NOMO-1 treated with DMSO at 0.1 percent for 48 hours (cell line): ENCODE data around the gene MBTPS1.
"Not testable (repeated sequence)": the region's sequence is repeated elsewhere in the genome, so short reads cannot be mapped to it uniquely, and the experiment has no call there.

ENCODE experiments used
- DNase-seq: peaks from one replicate; lab custom pipeline; 2025; ENCODE audit not compliant: unreplicated experiment; lab: John Stamatoyannopoulos, UW

The MBTPS1 gene

DNA sequence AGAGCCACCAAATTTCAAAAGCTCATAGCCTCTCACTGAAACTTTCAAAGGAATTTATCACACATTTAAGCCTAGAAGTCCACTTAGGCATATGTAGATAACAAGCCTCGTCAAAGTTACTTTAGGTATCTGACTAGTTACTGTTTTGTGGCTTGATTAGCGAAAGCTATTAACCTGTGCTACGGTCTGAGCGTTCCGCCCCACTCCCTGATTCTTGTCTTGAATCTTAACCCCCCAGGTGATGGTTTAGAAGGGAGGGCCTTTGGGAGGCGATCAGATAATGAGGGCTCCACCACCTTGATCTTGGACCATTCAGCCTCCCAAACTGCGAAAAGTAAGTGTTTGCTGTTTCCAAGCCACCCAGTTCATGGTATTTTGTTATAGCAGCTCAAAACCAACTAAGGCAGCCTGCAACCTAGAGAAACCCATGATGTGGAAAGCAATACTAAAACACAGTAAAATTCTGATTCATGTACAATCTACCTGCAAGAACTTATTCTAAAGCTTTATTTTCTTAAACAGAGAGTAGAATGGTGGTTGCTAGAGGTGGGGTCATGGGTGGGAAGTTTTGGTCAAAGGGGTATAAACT, 21.1 kb upstream of the MBTPS1 start:
- no peak for DNase-seq

DNA sequence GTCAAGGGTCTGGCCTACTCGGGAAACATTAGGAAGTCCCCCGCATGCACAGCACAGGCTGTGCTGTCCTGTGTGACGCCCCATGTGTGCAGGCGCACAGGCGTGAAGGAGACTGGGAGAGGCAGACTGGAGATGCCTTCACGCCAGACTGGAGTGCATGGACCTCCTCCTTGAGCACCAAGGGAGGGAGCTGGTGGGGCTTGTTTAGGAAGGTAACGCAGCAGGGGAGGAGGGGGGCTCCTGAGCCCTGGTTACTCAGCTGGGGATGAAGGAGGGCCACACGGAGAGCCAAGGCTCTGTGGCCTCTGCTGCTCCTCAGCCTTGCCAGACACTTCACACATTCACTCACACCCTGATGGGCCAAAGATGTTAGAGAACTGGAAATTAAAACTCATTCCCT, 20.5 kb upstream of the MBTPS1 start:
- DNase-seq = no peak

DNA sequence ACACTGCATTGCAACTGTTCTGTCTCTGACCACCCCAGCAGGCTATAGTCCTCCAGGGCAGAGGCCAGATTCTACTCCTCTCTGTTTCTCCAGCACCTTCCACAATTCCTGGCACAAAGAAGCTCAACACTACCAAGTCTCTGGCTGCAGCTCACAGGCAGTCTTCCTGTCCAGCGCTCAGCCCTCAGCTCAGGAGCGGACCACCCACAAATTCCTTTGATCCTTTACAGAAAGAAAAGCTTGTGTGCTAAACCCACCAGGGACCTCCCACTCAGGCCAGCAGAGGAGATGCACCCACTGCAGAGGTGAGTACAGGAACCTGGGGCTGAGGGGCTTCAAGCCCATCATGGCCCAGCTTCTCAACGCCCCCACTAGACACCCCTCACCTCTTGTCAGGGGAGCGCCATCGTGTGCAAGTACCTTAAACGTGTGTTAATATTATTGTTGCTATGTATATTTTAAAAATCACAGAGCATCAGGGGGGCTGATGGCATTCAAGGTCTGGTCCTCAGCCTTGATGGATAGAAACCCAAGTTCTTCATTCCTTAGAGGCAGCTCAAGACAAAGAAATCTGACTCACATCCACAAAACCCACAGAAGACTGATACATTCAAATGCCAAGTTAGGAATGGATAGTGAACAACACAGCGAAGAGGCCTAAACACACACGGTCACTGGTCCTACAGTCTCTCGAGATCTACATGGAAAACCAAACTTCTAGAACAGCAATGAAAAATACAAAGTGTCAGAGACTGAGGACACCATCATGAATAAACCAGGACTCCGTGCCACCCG, 19.8 kb upstream of the MBTPS1 start:
- DNase-seq = no peak

DNA sequence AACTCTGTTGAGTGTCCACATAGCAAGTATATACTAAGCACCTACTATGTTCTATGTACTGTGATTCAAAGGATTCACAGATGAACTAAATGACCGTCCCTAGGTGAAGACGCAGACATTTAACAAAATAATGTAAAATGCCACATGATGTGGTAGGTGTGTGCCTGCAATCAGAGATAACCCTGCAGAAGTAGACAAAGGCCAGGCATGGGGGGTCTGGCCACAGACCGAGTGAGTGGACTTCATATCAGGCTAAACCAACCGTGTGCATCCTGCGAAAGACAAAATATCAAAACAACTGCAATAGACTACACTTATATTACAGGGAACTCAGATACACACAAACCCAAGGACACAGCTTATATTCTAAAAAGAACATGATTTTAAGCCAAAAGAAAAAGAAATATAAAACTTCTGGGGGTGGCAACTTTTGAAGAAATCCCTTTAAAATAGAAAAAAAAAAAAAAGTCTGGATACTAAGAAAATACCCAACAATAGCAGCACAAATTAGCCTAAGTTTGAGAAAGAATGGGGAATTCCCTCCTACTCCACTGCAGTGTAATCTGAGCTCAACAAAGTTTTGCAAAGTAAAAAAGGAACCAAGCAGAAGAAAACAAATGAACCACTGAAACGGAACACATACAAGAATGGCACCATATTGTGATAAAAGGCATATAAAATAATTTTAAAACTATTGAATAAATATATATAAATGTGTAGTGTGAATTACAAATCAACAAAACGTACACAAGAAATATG, 16.0 kb upstream of the MBTPS1 start:
- no peak for DNase-seq

DNA sequence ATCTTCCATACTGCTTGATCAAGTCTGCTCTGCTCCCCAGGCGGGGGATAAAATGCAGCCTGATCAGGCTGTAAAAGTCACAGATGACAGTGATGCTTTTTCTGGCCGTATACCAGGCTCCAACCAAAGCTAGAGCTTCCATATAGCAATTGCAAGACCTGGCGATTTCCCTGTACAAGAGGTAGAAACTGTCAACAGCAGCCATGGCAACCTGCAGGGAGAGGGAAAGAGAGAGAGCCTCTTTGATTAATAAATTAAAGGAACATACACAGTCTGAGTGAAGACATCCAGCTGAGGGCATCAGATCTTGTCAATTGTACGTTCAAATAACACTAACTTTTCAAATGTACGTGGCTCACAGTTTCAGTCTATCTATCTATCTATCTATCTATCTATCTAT, 14.4 kb upstream of the MBTPS1 start:
- DNase-seq = no peak

DNA sequence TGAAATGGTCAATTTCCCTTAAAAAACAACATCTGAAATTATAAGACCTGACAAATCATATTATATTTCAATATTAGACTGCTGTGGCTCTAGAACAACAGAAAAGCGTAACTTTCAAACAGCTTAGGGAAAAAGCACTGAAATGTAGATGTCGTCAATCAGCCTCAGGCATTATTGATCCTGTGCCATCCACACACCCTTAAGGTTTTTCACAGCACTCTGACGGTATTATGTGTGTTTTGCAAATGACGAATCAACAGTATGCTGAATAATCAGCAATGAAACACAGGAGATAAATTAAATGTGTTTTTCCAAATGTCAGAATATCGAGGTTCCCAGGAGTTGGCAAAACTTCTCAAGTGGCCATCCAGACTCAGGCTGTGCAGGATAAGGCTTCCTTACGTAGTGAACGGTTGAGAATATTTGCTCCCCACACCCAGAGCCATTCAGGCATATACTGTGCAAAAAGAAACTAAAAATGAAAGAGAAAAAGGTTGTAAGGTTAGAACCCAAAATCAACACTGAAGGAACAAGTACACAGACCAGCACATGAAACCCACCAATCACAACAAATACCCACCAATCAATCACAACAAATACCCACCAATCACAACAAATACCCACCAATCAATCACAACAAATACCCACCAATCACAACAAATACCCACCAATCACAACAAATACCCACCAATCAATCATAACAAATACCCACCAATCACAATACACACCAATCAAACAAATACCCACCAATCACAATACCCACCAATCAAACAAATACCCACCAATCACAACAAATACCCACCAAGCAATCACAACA, 7.7 kb upstream of the MBTPS1 start:
- DNase-seq = no peak

DNA sequence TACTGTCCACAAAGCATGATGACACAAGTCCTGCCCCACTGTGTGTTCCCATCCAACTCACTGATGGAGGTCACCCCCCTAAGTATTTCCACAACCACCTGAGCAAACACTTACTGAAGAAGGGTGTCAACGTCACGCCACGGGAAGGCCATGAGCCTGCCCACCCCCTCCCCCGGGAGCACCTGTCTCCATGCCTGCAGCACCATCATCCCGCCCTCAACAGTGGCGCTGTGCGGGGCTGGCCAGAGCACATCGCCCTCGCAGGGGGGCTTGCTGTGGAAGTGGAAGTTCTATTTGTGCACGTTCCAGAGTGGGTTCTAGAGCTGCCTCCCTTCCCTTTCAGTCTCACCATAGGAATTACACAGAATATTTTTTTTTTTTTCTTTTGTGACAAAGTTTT, 4.3 kb upstream of the MBTPS1 start:
- no peak for DNase-seq

DNA sequence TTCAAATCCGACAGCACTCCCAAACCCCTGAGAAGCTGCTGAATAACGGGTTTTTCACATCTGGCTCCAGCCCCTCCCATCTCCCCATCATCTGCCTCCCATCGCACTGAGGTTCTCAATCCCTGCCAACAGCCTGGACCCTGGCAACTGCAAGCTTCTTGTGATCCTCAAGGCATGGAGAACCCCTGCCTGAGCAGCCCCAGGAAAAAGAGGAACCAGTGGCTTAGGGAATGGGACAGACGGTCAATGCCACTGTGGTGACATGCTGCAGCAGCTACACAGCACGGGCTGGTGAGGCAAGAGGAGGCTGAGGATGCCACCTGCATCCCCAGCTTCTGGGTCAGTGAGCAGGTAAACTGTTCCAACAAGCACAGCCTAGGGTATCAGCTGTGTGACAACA, 3.3 kb upstream of the MBTPS1 start:
- no peak for DNase-seq

DNA sequence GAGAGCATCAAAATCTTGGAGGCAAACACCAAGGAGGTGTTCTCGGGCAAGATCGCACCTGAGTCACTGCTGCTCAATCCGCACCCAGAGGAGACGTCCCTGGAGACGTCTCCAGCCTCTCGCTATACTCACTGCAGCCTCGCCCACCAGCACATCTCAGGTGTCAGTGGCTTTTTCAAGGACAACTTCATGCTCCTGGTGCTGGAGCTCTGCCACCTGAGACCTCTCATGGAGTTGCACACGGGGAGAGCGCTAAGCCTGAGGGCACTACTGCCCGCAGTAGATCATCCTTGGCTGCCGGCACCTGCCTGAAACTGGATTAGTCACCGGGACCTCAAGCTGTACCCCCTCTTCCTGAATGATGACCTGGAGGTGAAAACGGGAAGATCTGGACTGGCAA, 2.6 kb upstream of the MBTPS1 start:
- DNase-seq = no peak

DNA sequence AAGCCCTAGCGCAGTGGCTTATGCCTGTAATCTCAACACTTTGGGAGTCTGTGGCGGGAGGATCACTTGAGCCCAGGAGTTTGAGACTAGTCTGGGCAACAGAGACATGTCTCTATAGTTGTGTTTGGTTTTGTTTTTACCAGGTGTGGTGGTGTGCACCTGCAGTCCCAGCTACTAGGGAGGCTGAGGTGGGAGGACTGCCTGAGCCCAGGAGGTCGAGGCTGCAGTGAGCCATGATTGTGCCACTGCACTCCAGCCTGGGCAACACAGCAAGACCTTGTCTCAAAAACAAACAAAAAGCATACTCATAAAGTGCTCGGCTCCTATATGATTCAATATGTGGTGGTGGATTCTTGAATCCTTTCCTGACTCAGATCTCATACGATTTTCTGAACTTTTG, 1.6 kb upstream of the MBTPS1 start:
- not testable (repeated sequence) for DNase-seq

DNA sequence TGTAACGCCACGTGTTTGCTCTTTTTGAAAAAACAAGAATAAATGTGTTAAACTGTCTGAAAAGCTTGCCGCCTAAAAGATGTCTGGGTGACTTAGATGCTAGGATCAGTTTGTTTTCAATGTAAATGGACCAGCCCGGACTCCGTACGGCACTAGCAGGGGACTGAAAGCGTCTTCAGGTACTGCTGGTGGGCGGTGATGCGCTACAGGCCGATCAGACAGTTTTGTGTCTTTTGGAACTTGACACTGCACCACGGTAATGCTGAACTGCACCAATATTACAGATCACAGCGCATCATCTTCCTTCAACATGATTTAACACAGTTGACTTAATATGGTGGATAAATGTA, 727 bp upstream of the MBTPS1 start:
- peak; percentile 35 for DNase-seq

DNA sequence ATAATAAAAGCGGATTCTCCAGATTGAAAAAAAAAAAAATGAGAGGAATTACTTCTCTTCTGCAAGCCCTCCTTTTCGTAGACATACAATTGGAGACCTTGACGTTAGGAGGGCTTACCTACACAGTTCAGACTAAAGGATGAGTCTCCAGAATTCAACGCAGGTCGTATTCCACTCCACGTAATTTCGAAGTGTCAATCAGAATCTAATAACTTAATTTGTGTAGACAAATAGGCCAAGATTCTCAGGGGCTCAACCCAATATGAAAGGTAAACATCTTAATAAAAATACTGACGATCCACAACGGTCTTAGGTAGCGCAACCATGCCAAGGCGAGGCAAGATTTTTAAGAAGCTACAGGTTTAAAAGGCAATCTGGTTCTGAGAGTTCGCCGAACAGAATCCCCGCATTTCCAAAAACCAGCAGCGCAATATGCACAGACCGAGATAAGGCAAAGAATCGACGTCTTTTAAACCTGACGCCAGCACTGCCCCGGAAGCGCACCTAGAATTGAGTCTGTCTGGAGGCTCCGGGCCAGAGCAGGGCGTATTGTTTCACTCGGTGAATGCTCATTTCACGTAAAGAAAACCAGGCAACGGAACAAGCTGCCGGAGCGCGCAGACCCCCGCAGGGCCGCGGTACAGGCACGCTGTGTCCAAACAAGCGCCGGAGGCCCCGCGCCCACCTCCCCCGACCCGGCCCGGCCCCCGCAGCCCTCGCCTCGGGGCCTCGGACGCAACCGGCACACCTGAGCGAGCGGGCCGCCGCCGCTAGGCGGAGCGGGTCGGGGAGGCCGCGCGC, 623 bp downstream of the MBTPS1 start:
- peak; percentile 46 for DNase-seq

DNA sequence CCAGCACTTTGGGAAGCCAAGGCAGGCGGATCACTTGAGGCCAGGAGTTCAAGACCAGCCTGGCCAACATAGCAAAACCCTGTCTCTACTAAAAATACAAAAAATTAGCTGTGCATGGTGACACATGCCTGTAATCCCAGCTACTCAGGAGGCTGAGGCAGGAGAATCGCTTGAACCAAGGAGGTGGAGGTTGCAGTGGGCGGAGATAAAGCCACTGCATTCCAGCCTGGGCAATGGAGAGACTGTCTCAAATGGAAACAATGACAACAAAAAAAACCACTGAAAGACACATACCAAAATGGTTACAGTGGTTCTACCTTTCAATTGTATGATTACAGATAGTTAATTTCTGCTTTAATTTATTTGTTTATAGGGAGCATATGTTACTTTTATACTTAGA, 4.8 kb downstream of the MBTPS1 start:
- not testable (repeated sequence) for DNase-seq

DNA sequence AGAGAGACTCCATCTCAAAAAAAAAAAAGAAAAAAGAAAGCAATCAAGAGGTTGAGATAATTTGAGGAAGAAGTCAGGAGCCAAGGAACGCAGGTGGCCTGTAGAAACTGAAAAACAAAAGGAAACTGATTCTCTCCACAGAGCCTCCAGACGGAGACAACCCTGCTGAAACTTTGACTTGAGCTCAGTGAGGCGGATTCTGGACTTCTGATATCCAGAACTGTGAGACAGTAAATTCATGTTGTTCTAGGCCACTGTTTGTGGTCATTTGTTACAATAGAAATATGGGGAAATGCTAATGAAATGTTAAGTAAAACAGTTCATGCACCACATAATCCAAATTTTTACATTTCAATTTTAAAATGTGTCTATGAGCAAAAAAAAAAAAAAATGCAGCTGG, 5.2 kb downstream of the MBTPS1 start:
- no peak for DNase-seq

DNA sequence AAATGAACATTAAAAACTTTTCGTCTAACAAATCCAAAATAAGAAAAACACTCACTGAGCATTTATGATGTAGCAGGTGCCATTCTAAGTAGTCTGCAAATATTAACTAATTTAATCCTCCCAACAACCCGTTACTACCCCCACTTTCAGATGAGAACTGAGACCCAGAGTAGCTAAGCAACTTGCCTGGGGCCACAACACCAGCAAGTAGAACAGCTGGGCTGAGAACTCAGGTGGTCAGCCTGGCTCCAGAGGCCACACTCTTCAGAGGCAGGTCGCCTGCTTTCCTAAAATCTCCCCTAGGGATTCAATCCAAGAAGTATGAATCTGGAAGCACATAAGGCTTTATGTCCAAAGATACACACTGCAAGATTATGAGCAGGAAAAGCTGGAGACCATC, 6.2 kb downstream of the MBTPS1 start:
- DNase-seq = no peak

DNA sequence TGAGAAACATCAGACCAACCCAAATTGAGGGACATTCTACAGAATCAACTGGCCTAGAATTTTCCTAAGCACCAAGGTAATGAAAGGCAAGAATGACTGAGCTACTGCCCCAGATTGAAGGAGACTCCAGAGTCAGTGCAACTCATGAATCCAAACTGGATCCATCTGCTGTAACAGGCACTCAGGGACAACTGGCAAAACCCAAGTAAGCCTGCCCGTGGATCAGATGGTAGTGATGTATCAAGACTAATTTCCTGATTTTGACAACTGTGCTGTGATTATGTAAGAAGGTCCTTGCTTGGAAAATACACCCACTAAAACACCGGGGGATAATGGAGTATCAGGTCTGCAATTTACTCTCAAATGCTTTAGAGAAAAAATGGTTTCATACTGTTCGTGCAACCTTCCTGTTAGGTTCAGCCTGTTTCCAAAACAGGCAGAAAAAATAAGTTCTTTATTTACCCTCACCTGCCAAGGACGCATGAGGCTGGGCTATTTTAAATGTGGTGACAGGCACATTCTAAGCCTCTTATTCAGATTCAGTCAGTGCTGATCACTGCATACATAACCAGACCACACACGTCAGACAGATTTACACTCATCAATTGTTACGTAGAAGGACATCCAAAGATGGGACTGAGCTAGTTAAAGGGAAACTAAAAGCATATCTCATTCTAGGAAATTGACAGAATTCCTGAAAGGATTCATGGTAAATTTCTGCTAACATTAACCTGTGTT, 7.0 kb downstream of the MBTPS1 start:
- DNase-seq = no peak

DNA sequence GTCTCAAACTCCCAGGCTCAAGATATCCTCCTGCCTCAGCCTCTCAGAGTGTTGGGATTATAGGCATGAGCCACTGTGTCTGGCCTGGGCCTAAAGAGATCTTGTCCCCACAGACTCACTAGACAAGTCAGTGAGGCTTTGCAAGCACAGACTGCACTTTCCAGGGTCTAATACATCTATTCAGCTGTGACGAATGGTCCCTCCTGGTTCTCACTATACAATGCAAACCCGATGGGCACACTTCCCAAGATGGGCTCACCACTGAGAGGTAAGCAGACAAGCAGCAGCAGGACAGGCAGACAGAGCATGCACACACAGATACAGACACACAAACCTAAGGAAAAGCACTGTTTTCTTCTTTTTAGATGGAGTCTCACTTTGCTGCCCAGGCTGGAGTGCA, 8.8 kb downstream of the MBTPS1 start:
- DNase-seq = no peak

DNA sequence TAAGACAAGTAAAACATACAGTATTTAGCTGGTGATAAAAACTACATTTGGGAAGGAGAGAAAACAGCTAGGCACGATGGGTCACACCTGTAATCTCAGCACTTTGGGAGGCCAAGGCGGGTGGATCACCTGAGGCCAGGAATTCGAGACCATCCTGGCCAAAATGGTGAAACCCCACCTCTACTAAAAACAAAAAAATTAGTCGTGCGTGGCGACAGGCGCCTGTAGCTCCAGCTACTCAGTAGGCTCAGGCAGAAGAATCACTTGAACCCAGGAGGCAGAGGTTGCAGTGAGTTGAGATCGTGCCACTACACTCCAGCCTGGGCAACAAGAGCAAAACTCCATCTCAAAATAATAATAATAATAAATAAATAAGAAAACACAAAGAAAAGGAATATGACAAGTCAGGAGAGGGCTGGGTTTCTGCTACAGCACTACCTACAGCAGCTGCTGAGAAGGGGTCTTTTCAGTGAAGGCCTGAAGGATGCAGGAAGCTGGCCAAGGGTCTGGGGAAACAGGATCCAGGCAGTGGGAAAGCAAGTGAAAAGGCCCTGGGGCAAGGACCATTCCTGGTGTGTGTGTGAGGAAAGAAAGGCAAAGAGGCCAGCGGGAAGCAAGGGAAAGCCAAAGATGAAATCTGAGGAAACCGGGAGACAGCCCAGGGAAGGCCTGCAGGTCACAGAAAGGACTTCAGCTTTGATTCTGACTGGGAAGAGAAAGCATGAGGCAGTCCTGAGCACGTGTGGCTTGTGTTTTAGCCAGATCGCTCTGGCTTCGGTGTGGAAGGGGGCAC, 10.6 kb downstream of the MBTPS1 start:
- DNase-seq = no peak

DNA sequence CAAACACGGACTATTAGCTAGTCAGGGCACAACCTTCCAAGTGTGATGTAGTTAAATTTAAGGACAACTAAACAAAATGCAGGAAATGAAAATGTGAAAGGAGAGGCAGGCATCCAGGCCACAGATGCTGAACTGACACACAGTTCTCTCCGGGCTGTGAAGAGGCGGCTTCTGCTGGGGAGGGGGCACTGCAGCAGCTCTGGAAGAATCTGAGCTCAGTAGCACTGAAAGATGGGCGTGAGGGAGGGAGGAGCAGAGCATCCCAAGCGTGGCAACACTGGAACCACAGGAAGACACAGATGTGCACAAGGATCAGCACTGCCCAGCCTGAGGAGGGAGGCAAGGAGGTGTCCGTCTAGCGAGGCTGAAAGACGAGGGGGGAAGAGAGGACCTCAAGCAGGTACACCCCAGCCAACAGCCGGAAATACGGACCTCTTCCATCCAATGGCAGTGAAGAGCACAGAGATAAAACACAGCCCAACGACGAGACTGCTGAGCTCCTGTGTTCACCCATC, 11.4 kb downstream of the MBTPS1 start:
- no peak for DNase-seq
